Astrocyte of the spinal cord (primary cell): Measurements from ENCODE around the gene SLC6A13.

Experiments used
- DNase-seq: peaks from one replicate; pipeline ENCODE4 v3.0.0; 2011; ENCODE audit warnings: low read depth, low spot score
- H3K4me3 ChIP-seq: 2 replicates; pipeline ENCODE4 v1.5.1; 2011; ENCODE audit warnings: low read depth, mild to moderate bottlenecking, low read length, moderate library complexity
- CTCF ChIP-seq: IDR thresholded peaks from 2 replicates; pipeline ENCODE4 v1.5.1; 2012; ENCODE audit warnings: low read depth, mild to moderate bottlenecking, low read length, inconsistent platforms
- in situ Hi-C: cut with HindIII; loops from 2 replicates; pipeline ENCODE4 v1.10.0; 2017; ENCODE audit warnings: low sequenced_read_pairs

Gene SLC6A13

GRCh38 chr12:275812-276211, 13.2 kb upstream of the SLC6A13 start:
- no peak for DNase-seq
- H3K4me3 ChIP-seq, result no peak overlapping the region
- in situ Hi-C loops, result no loop called here
- no peak for TF ChIP-seq CTCF

DNA sequence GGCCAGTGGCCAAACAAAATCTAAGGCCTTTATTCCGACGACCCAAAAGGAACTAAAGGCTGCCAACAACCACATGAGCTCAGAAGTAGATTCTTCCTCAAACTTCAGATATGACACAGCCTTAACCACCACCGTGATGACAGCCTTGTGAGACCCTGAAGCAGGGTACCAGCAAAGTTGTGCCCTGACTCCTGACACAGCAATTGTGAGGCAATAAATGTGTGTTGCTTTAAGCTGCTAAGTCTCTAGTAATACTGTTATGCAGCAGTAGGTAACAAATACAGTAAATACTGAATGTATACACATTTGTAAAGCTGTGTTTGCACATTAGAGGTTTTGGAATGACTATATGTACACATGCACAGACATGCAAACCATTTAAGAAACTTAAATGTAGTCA, 10.7 kb upstream of the SLC6A13 start:
- TF ChIP-seq CTCF, result no peak
- DNase-seq, result no peak
- in situ Hi-C loops, result no loop called here
- H3K4me3 ChIP-seq, result no peak overlapping the region

DNA sequence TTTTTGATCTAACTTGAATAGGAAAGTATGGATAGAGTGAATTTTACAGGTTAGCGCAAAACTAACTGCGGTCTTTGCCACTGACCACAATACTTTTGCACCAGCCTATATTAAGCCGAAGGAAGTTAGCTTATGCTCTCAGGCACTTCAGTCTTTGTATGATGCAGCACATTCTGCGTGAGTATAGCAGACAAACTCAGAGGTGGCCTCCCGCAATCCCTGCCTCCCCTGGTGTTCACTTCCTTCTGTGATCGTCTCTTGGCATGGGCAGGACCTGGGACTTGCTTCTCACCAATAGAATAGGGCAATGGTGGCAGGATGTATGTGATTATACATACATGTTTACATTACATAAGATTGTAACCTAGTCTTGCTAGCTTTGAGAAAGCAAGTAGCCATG, 10.3 kb upstream of the SLC6A13 start:
- no peak overlapping the region for H3K4me3 ChIP-seq
- TF ChIP-seq CTCF, result no peak
- in situ Hi-C loops, result no loop called here
- DNase-seq, result peak; percentile 55

DNA sequence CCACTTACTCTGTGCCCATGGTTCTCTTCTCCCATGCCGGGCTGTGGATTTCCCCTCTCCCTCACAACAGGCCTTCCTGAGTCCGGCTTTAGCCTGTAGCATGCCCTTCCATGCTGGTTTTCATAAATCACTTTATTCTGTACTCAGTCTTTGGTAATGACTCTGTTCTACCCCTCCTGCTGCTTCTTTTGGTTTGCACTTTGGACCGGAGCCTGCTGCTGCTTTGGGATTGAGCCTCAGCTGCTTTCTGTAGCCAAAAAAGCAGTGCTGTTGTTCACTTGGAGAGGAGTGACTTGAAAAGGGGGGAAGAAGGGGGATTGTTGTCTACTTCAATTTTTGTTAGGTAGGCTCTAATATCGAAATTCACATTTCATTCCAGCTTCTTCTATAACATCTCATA, 8.5 kb upstream of the SLC6A13 start:
- in situ Hi-C loops, result no loop called here
- TF ChIP-seq CTCF, result no peak
- no peak overlapping the region for H3K4me3 ChIP-seq
- no peak for DNase-seq

- in situ Hi-C loops, result no loop called here
- no peak overlapping the region for H3K4me3 ChIP-seq
- DNase-seq, result peak; percentile 82
- TF ChIP-seq CTCF, result no peak
These were observed 6.6 kb upstream of the SLC6A13 start for GRCh38 chr12:269191-269590.

- no peak for DNase-seq
- TF ChIP-seq CTCF, result no peak
- in situ Hi-C loops, result no loop called here
- no peak overlapping the region for H3K4me3 ChIP-seq
These were observed 5.8 kb upstream of the SLC6A13 start for GRCh38 chr12:268483-268840.

- H3K4me3 ChIP-seq, result no peak overlapping the region
- in situ Hi-C loops, result no loop called here
- DNase-seq, result peak; percentile 32
- no peak for TF ChIP-seq CTCF
These were observed 5.2 kb upstream of the SLC6A13 start for GRCh38 chr12:267581-268482.
